ENCODE results near the gene CIDEB.

The CIDEB gene

DNA sequence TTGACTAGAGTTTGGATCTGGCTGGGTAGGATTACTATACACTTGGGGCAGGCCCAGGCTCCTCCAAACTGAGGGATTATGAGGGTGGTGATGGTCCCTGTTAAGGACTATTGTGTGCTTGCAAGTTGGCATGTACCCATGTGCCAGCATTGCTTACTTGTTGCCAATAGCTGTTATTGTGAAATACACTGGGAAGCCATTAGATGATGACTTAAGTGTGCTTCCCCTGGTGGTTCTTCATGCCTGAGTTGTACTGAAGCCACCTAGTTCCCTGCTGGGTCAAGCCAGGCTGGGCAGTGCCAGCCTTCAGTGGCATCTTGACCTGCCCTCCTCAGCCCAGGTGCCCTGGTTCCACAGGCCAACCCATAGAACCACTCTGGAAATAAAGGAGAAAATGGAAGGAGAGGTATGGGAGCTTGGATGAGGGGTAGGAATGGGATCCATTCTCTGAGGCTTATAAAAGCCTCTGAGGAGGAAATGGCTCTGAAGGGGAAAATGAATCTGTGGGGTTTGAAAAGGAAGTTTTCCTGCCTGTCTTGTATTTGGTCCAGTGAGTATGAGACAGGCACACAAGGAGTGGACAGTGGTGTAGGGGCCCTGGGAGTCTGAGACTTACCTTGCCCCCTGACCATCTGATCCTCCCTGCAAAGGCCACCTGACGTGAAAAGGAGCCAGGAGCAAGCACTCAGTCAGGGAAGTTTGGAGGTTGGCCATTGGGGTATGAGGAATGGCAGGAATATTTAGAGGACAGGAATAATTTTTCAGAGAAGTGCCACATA is 4.2 kb upstream of the CIDEB start:
- TF ChIP-seq, protein P1, sequence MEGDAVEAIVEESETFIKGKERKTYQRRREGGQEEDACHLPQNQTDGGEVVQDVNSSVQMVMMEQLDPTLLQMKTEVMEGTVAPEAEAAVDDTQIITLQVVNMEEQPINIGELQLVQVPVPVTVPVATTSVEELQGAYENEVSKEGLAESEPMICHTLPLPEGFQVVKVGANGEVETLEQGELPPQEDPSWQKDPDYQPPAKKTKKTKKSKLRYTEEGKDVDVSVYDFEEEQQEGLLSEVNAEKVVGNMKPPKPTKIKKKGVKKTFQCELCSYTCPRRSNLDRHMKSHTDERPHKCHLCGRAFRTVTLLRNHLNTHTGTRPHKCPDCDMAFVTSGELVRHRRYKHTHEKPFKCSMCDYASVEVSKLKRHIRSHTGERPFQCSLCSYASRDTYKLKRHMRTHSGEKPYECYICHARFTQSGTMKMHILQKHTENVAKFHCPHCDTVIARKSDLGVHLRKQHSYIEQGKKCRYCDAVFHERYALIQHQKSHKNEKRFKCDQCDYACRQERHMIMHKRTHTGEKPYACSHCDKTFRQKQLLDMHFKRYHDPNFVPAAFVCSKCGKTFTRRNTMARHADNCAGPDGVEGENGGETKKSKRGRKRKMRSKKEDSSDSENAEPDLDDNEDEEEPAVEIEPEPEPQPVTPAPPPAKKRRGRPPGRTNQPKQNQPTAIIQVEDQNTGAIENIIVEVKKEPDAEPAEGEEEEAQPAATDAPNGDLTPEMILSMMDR (IDR thresholded peaks at IDR 0.05; ENCODE audit: borderline replicate concordance, insufficient read depth, low read depth, low read length) = no peak
- peak overlapping the region; percentile 16 for H3K4me3 ChIP-seq (ENCODE audit: low read depth, low read length)

DNA sequence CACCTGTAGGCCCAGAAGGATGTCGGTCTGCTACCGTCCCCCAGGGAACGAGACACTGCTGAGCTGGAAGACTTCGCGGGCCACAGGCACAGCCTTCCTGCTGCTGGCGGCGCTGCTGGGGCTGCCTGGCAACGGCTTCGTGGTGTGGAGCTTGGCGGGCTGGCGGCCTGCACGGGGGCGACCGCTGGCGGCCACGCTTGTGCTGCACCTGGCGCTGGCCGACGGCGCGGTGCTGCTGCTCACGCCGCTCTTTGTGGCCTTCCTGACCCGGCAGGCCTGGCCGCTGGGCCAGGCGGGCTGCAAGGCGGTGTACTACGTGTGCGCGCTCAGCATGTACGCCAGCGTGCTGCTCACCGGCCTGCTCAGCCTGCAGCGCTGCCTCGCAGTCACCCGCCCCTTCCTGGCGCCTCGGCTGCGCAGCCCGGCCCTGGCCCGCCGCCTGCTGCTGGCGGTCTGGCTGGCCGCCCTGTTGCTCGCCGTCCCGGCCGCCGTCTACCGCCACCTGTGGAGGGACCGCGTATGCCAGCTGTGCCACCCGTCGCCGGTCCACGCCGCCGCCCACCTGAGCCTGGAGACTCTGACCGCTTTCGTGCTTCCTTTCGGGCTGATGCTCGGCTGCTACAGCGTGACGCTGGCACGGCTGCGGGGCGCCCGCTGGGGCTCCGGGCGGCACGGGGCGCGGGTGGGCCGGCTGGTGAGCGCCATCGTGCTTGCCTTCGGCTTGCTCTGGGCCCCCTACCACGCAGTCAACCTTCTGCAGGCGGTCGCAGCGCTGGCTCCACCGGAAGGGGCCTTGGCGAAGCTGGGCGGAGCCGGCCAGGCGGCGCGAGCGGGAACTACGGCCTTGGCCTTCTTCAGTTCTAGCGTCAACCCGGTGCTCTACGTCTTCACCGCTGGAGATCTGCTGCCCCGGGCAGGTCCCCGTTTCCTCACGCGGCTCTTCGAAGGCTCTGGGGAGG is 3.1 kb upstream of the CIDEB start, which contains the start of gene LTB4R:
TSS of gene LTB4R (plus strand) at position 857 of the 959 bp plus-strand sequence. CDS start 4,150 bp downstream, outside the sequence.
- H3K4me3 ChIP-seq (ENCODE audit: low read depth, low read length) = peak within 1 kb of the TSS; percentile 16
- TF ChIP-seq, protein P1 (IDR thresholded peaks at IDR 0.05; ENCODE audit: borderline replicate concordance, insufficient read depth, low read depth, low read length) = peak; percentile 26; the same call in 1 of the 2 replicates

DNA sequence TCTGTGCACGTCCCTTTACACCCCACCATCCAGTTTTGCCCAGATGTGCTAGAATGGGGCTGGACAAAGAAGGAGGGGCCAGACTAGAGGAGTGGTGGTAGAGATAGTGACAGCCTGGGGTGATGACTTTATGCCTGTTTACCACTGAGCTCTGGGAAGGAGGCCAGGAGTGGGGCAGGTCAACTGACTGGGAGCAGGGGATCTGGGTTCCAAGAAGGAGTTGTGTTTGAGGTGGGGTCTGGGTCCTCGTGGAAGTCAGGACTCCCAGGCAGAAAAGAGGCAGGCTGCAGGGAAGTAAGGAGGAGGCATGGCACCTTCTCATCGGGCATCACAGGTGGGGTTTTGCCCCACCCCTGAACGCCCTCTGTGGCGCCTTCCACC is 2.5 kb upstream of the CIDEB start:
- TF ChIP-seq, protein P1 (IDR thresholded peaks at IDR 0.05; ENCODE audit: borderline replicate concordance, insufficient read depth, low read depth, low read length) = no peak
- H3K4me3 ChIP-seq (ENCODE audit: low read depth, low read length) = peak overlapping the region; percentile 16

DNA sequence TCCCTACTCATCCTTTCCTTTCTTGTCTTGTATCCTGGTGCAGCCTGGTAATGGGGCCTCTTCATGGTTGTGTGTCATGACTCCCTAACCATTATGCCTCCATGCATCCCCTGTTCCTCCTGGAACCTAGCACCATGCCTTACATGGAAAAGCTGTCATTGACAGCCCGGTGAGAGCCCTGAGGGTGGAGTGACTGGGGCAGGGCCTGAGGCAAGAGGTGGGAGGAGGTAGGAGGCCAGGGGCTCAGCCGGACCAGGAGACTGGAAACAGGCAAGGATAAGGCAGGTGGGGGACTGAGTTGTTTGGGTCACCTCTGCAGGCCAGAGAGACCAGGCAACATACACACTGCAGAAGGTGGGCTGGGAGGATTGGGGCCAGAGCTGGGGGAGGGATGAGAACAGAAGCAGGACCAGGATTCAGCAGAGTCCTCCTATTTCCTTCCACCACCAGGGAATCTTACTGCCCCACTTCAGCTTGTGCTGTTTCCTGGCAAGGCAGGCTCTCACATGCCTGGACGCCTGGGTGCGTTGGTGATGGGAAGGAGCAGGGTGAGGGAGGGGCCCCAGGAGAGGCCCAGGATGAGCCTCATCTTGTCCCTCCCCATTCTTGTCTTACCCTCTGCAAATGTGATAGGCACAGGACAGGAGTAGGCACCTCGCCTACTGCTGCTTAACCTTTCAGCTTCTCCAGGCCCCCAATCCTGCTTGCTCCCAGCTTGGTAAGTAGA is 1.9 kb upstream of the CIDEB start, which contains the start of gene LTB4R2:
TSS of gene LTB4R2 (plus strand) at position 603 of the 727 bp plus-strand sequence. CDS start 525 bp downstream, outside the sequence.
- TF ChIP-seq, protein P1 (IDR thresholded peaks at IDR 0.05; ENCODE audit: borderline replicate concordance, insufficient read depth, low read depth, low read length) = no peak
- peak within 1 kb of the TSS; percentile 16 for H3K4me3 ChIP-seq (ENCODE audit: low read depth, low read length)

DNA sequence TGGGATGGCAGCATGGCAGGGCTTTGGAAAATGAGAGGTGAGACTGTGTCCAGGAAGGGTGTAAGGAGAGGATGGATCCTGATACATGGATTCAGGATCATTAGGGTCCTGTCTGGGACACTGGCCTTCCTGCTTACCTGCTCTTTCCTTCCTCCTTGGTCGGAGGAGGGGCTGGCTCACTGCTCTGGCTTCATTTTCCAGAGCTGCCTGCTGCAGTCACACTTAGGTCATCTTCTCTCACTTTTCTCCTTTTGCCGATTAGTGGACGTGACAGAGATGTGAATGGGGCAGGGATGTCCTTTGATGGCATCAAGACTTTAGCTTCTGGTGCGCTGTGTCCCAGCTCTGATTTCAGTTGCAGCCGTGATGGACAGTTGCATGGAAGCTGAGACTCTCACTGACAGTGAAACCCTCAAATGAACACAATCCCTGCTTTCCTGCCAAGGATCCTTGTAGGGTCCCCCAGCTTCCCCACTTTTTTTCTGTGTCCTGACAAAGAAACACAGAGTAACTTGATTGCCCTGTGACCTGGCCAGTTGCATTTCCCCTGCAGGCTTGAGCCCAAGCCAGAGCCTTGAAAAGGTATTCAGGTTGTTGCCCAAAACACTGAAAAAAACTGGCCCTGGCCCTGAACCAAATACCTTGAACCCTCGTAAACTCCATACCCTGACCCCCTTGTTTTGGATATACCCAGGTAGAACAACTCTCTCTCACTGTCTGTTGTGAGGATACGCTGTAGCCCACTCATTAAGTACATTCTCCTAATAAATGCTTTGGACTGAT is 756 bp upstream of the CIDEB start:
- TF ChIP-seq, protein P1 (IDR thresholded peaks at IDR 0.05; ENCODE audit: borderline replicate concordance, insufficient read depth, low read depth, low read length) = no peak
- H3K4me3 ChIP-seq (ENCODE audit: low read depth, low read length) = no peak overlapping the region

DNA sequence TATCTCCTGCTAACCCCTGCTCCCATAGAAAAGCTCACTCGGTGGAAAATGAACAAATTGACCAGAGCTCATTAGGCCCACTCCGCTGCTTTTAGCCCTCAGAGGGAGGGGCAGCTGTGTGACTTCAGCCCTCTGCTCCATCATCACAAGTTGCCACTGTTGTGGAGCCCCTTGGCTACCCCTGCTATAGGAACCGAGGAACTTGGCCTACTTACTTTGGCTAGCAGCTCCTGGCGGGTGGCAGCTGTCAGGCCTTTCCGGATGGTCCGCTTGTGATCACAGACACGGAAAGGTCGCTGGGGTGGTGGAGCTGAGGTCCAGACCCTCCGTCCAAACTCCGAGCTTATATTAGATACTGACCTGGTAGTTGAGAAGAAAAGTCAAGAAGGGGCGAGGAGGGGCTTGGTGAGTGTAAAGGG is 612 bp downstream of the CIDEB start:
- TF ChIP-seq, protein P1 (IDR thresholded peaks at IDR 0.05; ENCODE audit: borderline replicate concordance, insufficient read depth, low read depth, low read length) = no peak
- H3K4me3 ChIP-seq (ENCODE audit: low read depth, low read length) = no peak overlapping the region

Measured in GM12875 (cell line).